ENCODE results near the gene NTRK2.

Gene NTRK2

GRCh38 chr9:84681516-84682285 is 12.2 kb downstream of the NTRK2 start:
- no peak for DNase-seq (ENCODE audit: low read depth, low spot score)

GRCh38 chr9:84686068-84686467 is 16.5 kb downstream of the NTRK2 start:
- DNase-seq (ENCODE audit: low read depth, low spot score), result no peak

- DNase-seq (ENCODE audit: low read depth, low spot score), result no peak
These were observed 19.4 kb downstream of the NTRK2 start for GRCh38 chr9:84688956-84689355.

- no peak for DNase-seq (ENCODE audit: low read depth, low spot score)
These were observed 22.1 kb downstream of the NTRK2 start for GRCh38 chr9:84691634-84692033.

- DNase-seq (ENCODE audit: low read depth, low spot score), result no peak
These were observed 24.7 kb downstream of the NTRK2 start for GRCh38 chr9:84694248-84694647.

- DNase-seq (ENCODE audit: low read depth, low spot score), result no peak
These were observed 27.5 kb downstream of the NTRK2 start for GRCh38 chr9:84697042-84697441.

GRCh38 chr9:84697509-84698114 is 28.1 kb downstream of the NTRK2 start:
- DNase-seq (ENCODE audit: low read depth, low spot score), result no peak

GRCh38 chr9:84698323-84698722 is 28.8 kb downstream of the NTRK2 start:
- DNase-seq (ENCODE audit: low read depth, low spot score), result no peak

GRCh38 chr9:84699984-84700383 is 30.5 kb downstream of the NTRK2 start:
- DNase-seq (ENCODE audit: low read depth, low spot score), result no peak

- no peak for DNase-seq (ENCODE audit: low read depth, low spot score)
These were observed 32.3 kb downstream of the NTRK2 start for GRCh38 chr9:84701801-84702200.

GRCh38 chr9:84702471-84702870 is 32.9 kb downstream of the NTRK2 start:
- DNase-seq (ENCODE audit: low read depth, low spot score), result no peak

GRCh38 chr9:84703793-84704192 is 34.3 kb downstream of the NTRK2 start:
- DNase-seq (ENCODE audit: low read depth, low spot score), result no peak

- no peak for DNase-seq (ENCODE audit: low read depth, low spot score)
These were observed 35.6 kb downstream of the NTRK2 start for GRCh38 chr9:84705128-84705527.

GRCh38 chr9:84708400-84708799 is 38.9 kb downstream of the NTRK2 start:
- no peak for DNase-seq (ENCODE audit: low read depth, low spot score)

- no peak for DNase-seq (ENCODE audit: low read depth, low spot score)
These were observed 39.5 kb downstream of the NTRK2 start for GRCh38 chr9:84709056-84709455.

GRCh38 chr9:84710701-84711397 is 41.3 kb downstream of the NTRK2 start:
- no peak for DNase-seq (ENCODE audit: low read depth, low spot score)

- DNase-seq (ENCODE audit: low read depth, low spot score), result no peak
These were observed 41.9 kb downstream of the NTRK2 start for GRCh38 chr9:84711398-84711777.

- DNase-seq (ENCODE audit: low read depth, low spot score), result no peak
These were observed 42.4 kb downstream of the NTRK2 start for GRCh38 chr9:84711936-84712335.

GRCh38 chr9:84716217-84716616 is 46.7 kb downstream of the NTRK2 start:
- DNase-seq (ENCODE audit: low read depth, low spot score), result no peak

- no peak for DNase-seq (ENCODE audit: low read depth, low spot score)
These were observed 48.9 kb downstream of the NTRK2 start for GRCh38 chr9:84718476-84718875.

GRCh38 chr9:84722388-84722989 is 53.0 kb downstream of the NTRK2 start:
- DNase-seq (ENCODE audit: low read depth, low spot score), result no peak

- DNase-seq (ENCODE audit: low read depth, low spot score), result no peak
These were observed 53.9 kb downstream of the NTRK2 start for GRCh38 chr9:84723426-84723825.

All from activated naive CD8-positive, alpha-beta T cell treated with anti-CD3 and anti-CD28 coated beads, Interleukin-2, amount 50 U/mL, for 16 hours (primary cell).